HEK293 (cell line): ENCODE results near the gene NPPA.

Experiments
- CTCF ChIA-PET: fragments of 350-600 bp; formaldehyde crosslinking; extraction: SDS; loops from one replicate; lab custom pipeline; 2021; ENCODE audit warnings: antibody characterized with exemption; lab: Yijun Ruan, JAX
- POLR2A ChIA-PET: fragments of 300-600 bp; formaldehyde crosslinking; extraction: SDS; loops from one replicate; lab custom pipeline; 2020; ENCODE audit warnings: antibody characterized with exemption, inconsistent platforms; lab: Yijun Ruan, JAX
- H3K27ac ChIP-seq: fragments of 200-500 bp; sonication (Bioruptor generic); 2 replicates; pipeline ENCODE4 v1.5.1; 2014; ENCODE audit warnings: low read depth, low read length, control low read depth, inconsistent platforms; ENCODE audit errors: extremely low read depth
- H3K36me3 ChIP-seq, 2 experiments: fragments of 200-500 bp in 1 of 2; sonication (Bioruptor generic) in 1 of 2; 1 replicate in 1 of 2; 2 replicates in 1 of 2; pipeline ENCODE4 v1.5.1; 2014 to 2017; ENCODE audit warnings: inconsistent platforms in 2 of 2, low read length in 2 of 2; ENCODE audit not compliant: control insufficient read depth in 2 of 2, insufficient read depth in 1 of 2
- H3K4me1 ChIP-seq: fragments of 200-500 bp; sonication (Bioruptor generic); 2 replicates; pipeline ENCODE4 v1.5.1; 2014; ENCODE audit warnings: mild to moderate bottlenecking, low read length, inconsistent platforms; ENCODE audit not compliant: control insufficient read depth, insufficient read depth
- H3K4me3 ChIP-seq: 2 replicates; pipeline ENCODE4 v1.5.1; 2011; ENCODE audit warnings: low read depth, mild to moderate bottlenecking, control low read depth, low read length, moderate library complexity
- H3K9me3 ChIP-seq: fragments of 200-500 bp; sonication (Bioruptor generic); 2 replicates; pipeline ENCODE4 v1.5.1; 2014; ENCODE audit warnings: low read depth, low read length, inconsistent platforms; ENCODE audit not compliant: control insufficient read depth, insufficient read depth
- MZF1 ChIP-seq: fragments of 450-650 bp; formaldehyde crosslinking; IDR thresholded peaks from 2 replicates; pipeline ENCODE4 v1.5.1; 2017; ENCODE audit warnings: missing biosample characterization, missing genetic modification characterization, borderline replicate concordance
- PRDM10 ChIP-seq: fragments of 450-650 bp; formaldehyde crosslinking; IDR thresholded peaks from 2 replicates; pipeline ENCODE4 v1.5.1; 2016; ENCODE audit warnings: missing biosample characterization, missing genetic modification characterization
- SALL2 ChIP-seq: fragments of 450-650 bp; formaldehyde crosslinking; IDR thresholded peaks from 2 replicates; pipeline ENCODE4 v1.5.0; 2017; ENCODE audit warnings: missing biosample characterization, mild to moderate bottlenecking, missing genetic modification characterization, borderline replicate concordance
- SP2 ChIP-seq: fragments of 450-650 bp; formaldehyde crosslinking; IDR thresholded peaks from 2 replicates; pipeline ENCODE4 v1.5.1; 2016; ENCODE audit warnings: missing biosample characterization, missing genetic modification characterization
- SP7 ChIP-seq: fragments of 450-650 bp; formaldehyde crosslinking; IDR thresholded peaks from 2 replicates; pipeline ENCODE4 v1.5.1; 2016; ENCODE audit warnings: missing biosample characterization, missing genetic modification characterization
- ZNF19 ChIP-seq: fragments of 450-650 bp; formaldehyde crosslinking; IDR thresholded peaks from 2 replicates; pipeline ENCODE4; 2016; ENCODE audit warnings: missing biosample characterization, missing genetic modification characterization, low read depth
- ZNF266 ChIP-seq: fragments of 450-650 bp; formaldehyde crosslinking; IDR thresholded peaks from 2 replicates; pipeline ENCODE4 v1.5.1; 2016; ENCODE audit warnings: missing biosample characterization, missing genetic modification characterization, low read depth
- ZNF302 ChIP-seq: fragments of 450-650 bp; formaldehyde crosslinking; IDR thresholded peaks from 2 replicates; pipeline ENCODE4 v1.5.1; 2016; ENCODE audit warnings: missing biosample characterization, missing genetic modification characterization, low read depth
- ZNF335 ChIP-seq: fragments of 450-650 bp; formaldehyde crosslinking; conservative IDR thresholded peaks from 2 replicates; pipeline ENCODE4 v1.5.1; 2016; ENCODE audit warnings: missing biosample characterization, missing genetic modification characterization
- ZNF350 ChIP-seq: fragments of 450-650 bp; formaldehyde crosslinking; IDR thresholded peaks from 2 replicates; pipeline ENCODE4 v1.5.0; 2017; ENCODE audit warnings: missing biosample characterization, mild to moderate bottlenecking, missing genetic modification characterization
- ZNF391 ChIP-seq: fragments of 450-650 bp; formaldehyde crosslinking; IDR thresholded peaks from 2 replicates; pipeline ENCODE4 v1.5.1; 2016; ENCODE audit warnings: low read depth, missing biosample characterization, missing genetic modification characterization, borderline replicate concordance
- ZNF394 ChIP-seq: fragments of 450-650 bp; formaldehyde crosslinking; IDR thresholded peaks from 2 replicates; pipeline ENCODE4 v1.5.1; 2016; ENCODE audit warnings: missing biosample characterization, missing genetic modification characterization, mild to moderate bottlenecking, moderate library complexity, borderline replicate concordance
- ZNF433 ChIP-seq: fragments of 450-650 bp; formaldehyde crosslinking; IDR thresholded peaks from 2 replicates; pipeline ENCODE4 v1.5.1; 2016; ENCODE audit warnings: missing biosample characterization, missing genetic modification characterization, low read depth
- ZNF449 ChIP-seq: fragments of 450-650 bp; formaldehyde crosslinking; IDR thresholded peaks from 2 replicates; pipeline ENCODE4 v1.5.1; 2017; ENCODE audit warnings: missing biosample characterization, mild to moderate bottlenecking, missing genetic modification characterization, moderate library complexity
- ZNF629 ChIP-seq: fragments of 450-650 bp; formaldehyde crosslinking; IDR thresholded peaks from 2 replicates; pipeline ENCODE4 v1.5.1; 2017; ENCODE audit warnings: missing biosample characterization, missing genetic modification characterization
- ZSCAN5A ChIP-seq: fragments of 450-650 bp; formaldehyde crosslinking; IDR thresholded peaks from 2 replicates; pipeline ENCODE4 v1.5.1; 2016; ENCODE audit warnings: missing biosample characterization, missing genetic modification characterization

The NPPA gene

GRCh38 chr1:11802973-11803885, 44.4 kb downstream of the NPPA start (continued):
- TF ChIP-seq SP7 (no peak; the same call in 1 of the 2 replicates), ZNF391 (tag by site-specific recombination) (no peak), ZNF19 (tag by site-specific recombination) (no peak), ZSCAN5A (no peak), ZNF629 (0 out of 2 replicates have a peak, but pooled peaks have one; percentile 22), SP2 (tag by site-specific recombination) (peak; percentile 92), MZF1 (tag by site-specific recombination) (no peak), ZNF350 (tag by site-specific recombination) (no peak), ZNF266 (no peak), ZNF335 (peak; percentile 84), SALL2 (tag by site-specific recombination) (no peak), ZNF433 (tag by site-specific recombination) (no peak), ZNF449 (tag by site-specific recombination) (no peak), PRDM10 (tag by site-specific recombination) (peak; percentile 89), ZNF302 (no peak)

GRCh38 chr1:11802616-11802972, 45.0 kb downstream of the NPPA start:
- Histone ChIP-seq H3K4me3 (peak overlapping the region; percentile 35), H3K9me3 (no peaks in the 10 kb centered on the region), H3K36me3 (peaks cover 0 to 52% of the 10 kb centered on the region in 2 experiments; a peak in 2 of 3 replicates), H3K4me1 (peaks cover 4% of the 10 kb centered on the region), H3K27ac (no peak overlapping the region)
- ChIA-PET POLR2A (interaction anchor here (1.3 to 1.9 kb wide), 3 partner anchors 8 to 106 kb away, joined by 6 to 11 read pairs (median 9); no protein-coding TSS in a partner anchor), CTCF (interaction anchor here (0.6 to 1.3 kb wide), 3 partner anchors 17 to 454 kb away, joined by 3 to 4 read pairs (median 4); no protein-coding TSS in a partner anchor)
- TF ChIP-seq ZNF394 (no peak), SP2 (tag by site-specific recombination) (peak; percentile 21)
